A673 (cell line): ENCODE measurements around the gene CARMIL1. TPM values are rescaled to one million over a fixed set of nuclear protein-coding genes. Genes with fewer than 3 reads are reported as not detected.

Experiments used
- BruUV-seq: library from RNA; stranded (reverse); fragments of 400-500 nt; replicated peaks from 2 replicates; lab custom pipeline; 2021; lab: Mats Ljungman, UMichigan
- CTCF ChIA-PET: fragments of 300-600 bp; sonication (Branson Sonifier 250); formaldehyde crosslinking; loops from one replicate; lab custom pipeline; 2022; ENCODE audit warnings: antibody characterized with exemption; lab: Charles Lee
- POLR2A ChIA-PET: fragments of 300-600 bp; sonication (Branson Sonifier 250); formaldehyde crosslinking; loops from one replicate; lab custom pipeline; 2022; ENCODE audit warnings: antibody characterized with exemption; ENCODE audit not compliant: low non-redundant PET; lab: Charles Lee
- DNase-seq: peaks from one replicate; pipeline ENCODE4 v3.0.0-alpha.2; 2015; ENCODE audit warnings: low spot score
- H3K27ac ChIP-seq: fragments of 200-600 bp; sonication (generic); 2 replicates; pipeline ENCODE4 v1.5.1; 2016; ENCODE audit warnings: mixed run types, low read depth, mild to moderate bottlenecking, mixed read lengths, antibody characterized with exemption, low read length; ENCODE audit not compliant: poor library complexity, severe bottlenecking
- H3K27me3 ChIP-seq: fragments of 200-600 bp; sonication (generic); replicated peaks from 2 replicates; pipeline ENCODE4 v1.6.1; 2017; ENCODE audit warnings: mixed run types, low read depth, mild to moderate bottlenecking, mixed read lengths, antibody characterized with exemption, low read length; ENCODE audit not compliant: insufficient read depth, poor library complexity
- H3K36me3 ChIP-seq: fragments of 200-600 bp; sonication (generic); 2 replicates; pipeline ENCODE4 v1.6.1; 2016; ENCODE audit warnings: mixed run types, mild to moderate bottlenecking, mixed read lengths, antibody characterized with exemption, low read length; ENCODE audit not compliant: insufficient read depth, poor library complexity, severe bottlenecking
- H3K4me1 ChIP-seq: fragments of 200-600 bp; sonication (generic); 2 replicates; pipeline ENCODE4 v1.6.1; 2017; ENCODE audit warnings: mixed run types, mild to moderate bottlenecking, mixed read lengths, antibody characterized with exemption, low read length; ENCODE audit not compliant: insufficient read depth, poor library complexity, severe bottlenecking
- H3K4me3 ChIP-seq: fragments of 200-600 bp; sonication (generic); 2 replicates; pipeline ENCODE4 v1.5.1; 2016; ENCODE audit warnings: low read depth, mixed run types, mild to moderate bottlenecking, mixed read lengths, low read length; ENCODE audit not compliant: poor library complexity, severe bottlenecking
- H3K9me3 ChIP-seq: fragments of 200-600 bp; sonication (generic); 2 replicates; pipeline ENCODE4 v1.6.1; 2016; ENCODE audit warnings: mixed run types, low read depth, mild to moderate bottlenecking, mixed read lengths, antibody characterized with exemption, low read length; ENCODE audit not compliant: poor library complexity, severe bottlenecking
- CTCF ChIP-seq: fragments of 300-800, 200-600 bp; sonication (generic); conservative IDR thresholded peaks from 2 replicates; pipeline ENCODE4 v1.5.1; 2017; ENCODE audit warnings: low read depth, mild to moderate bottlenecking, antibody characterized with exemption, low read length, moderate library complexity, mixed read lengths
- EZH2 ChIP-seq: fragments of 200-600 bp; sonication (generic); IDR thresholded peaks from 2 replicates; pipeline ENCODE4 v1.6.1; 2017; ENCODE audit warnings: borderline replicate concordance, low read depth, mild to moderate bottlenecking, mixed read lengths, antibody characterized with exemption, low read length; ENCODE audit not compliant: poor library complexity, severe bottlenecking
- intact Hi-C: fragments of 100-400 bp; cut with micrococcal nuclease; formaldehyde crosslinking; loops from one replicate; pipeline ENCODE4 v1.10.0; 2022; ENCODE audit not compliant: unreplicated experiment
- total RNA-seq: library from RNA; stranded (reverse); gene quantifications from 2 replicates; pipeline ENCODE4 v1.2.3, GENCODE V29; 2021

Gene CARMIL1
- total RNA-seq, 1 experiment from 2014 or later: 7.2 TPM

GRCh38 chr6:25397406-25397805, 118.2 kb downstream of the CARMIL1 start:
- Histone ChIP-seq H3K27ac (no peak overlapping the region), H3K36me3 (no peaks in the 10 kb centered on the region), H3K4me1 (no peaks in the 10 kb centered on the region), H3K4me3 (no peak overlapping the region), H3K9me3 (no peaks in the 10 kb centered on the region), H3K27me3 (no peaks in the 10 kb centered on the region)
- intact Hi-C loops: no loop called here
- BruUV-seq: no TSS peak
- no peak for TF ChIP-seq CTCF
- TF ChIP-seq EZH2: no peak
- POLR2A ChIA-PET: no interaction called here
- DNase-seq: no peak
- CTCF ChIA-PET: no interaction called here

GRCh38 chr6:25399885-25400284, 120.7 kb downstream of the CARMIL1 start:
- no peak overlapping the region for H3K4me3 ChIP-seq
- H3K36me3 ChIP-seq: no peaks in the 10 kb centered on the region
- intact Hi-C loops: no loop called here
- no peaks in the 10 kb centered on the region for H3K4me1 ChIP-seq
- no peaks in the 10 kb centered on the region for H3K27me3 ChIP-seq
- H3K27ac ChIP-seq: no peak overlapping the region
- no peak for DNase-seq
- CTCF ChIA-PET: no interaction called here
- no peaks in the 10 kb centered on the region for H3K9me3 ChIP-seq
- no TSS peak for BruUV-seq
- POLR2A ChIA-PET: no interaction called here
- no peak for TF ChIP-seq EZH2
- TF ChIP-seq CTCF: no peak

GRCh38 chr6:25401711-25402110, 122.5 kb downstream of the CARMIL1 start:
- POLR2A ChIA-PET: interaction anchor here (0.7 kb wide), 1 partner anchor 700 kb away, joined by 3 read pairs; no protein-coding TSS in a partner anchor
- Histone ChIP-seq H3K27ac (no peak overlapping the region), H3K9me3 (no peaks in the 10 kb centered on the region), H3K4me3 (no peak overlapping the region), H3K36me3 (no peaks in the 10 kb centered on the region), H3K4me1 (no peaks in the 10 kb centered on the region), H3K27me3 (no peaks in the 10 kb centered on the region)
- DNase-seq: no peak
- CTCF ChIA-PET: no interaction called here
- BruUV-seq: no TSS peak
- intact Hi-C loops: no loop called here
- TF ChIP-seq CTCF (no peak), EZH2 (no peak)
